Measurements from ENCODE around the gene POU6F1. TPM values are rescaled to one million over a fixed set of nuclear protein-coding genes. Genes with fewer than 3 reads are reported as not detected.
A peak's percentile ranks its signal among the peaks of the same experiment; 100 is the strongest.
"Not testable (repeated sequence)": the region's sequence is repeated elsewhere in the genome, so short reads cannot be mapped to it uniquely, and the experiment has no call there.

POU6F1 gene
- polyA plus RNA-seq (2011; rRNA removed) (2.5 and 4.7 TPM in 2 replicates), polyA minus RNA-seq (2011; rRNA and poly(A)+ RNA removed) (2.5 and 3.7 TPM in 2 replicates)

GRCh38 chr12:51217968-51218606 is at the start of gene POU6F1:
POU6F1 (minus strand) TSS chr12:51218062; CDS start chr12:51206836, 11,226 bp downstream.
- Histone ChIP-seq H3K4me3 (ENCODE audit: low read depth, low read length) (peak within 1 kb of the TSS; percentile 72), H3K27me3 (ENCODE audit: control insufficient read depth, insufficient read depth, low read length) (no peaks in the 10 kb centered on the region), H3K36me3 (ENCODE audit: control insufficient read depth, insufficient read depth, low read length) (peaks cover 2% of the 10 kb centered on the region; the same call in 1 of the 2 replicates)
- ChIA-PET POLR2A (interaction anchor here (1.3 kb wide), 1 partner anchor 20 kb away, joined by 22 read pairs; the partner anchor contains the start of gene DAZAP2), CTCF (interaction anchor here (0.6 to 2.5 kb wide), 16 partner anchors 8 to 1272 kb away, joined by 3 to 28 read pairs (median 4); partner anchors contain the start of gene DAZAP2)
- DNase-seq (ENCODE audit: low read depth) = no peak
- TF ChIP-seq CTCF (IDR thresholded peaks at IDR 0.05; ENCODE audit: insufficient read depth, low read depth, low read length) = peak; percentile 72

- no peak overlapping the region for H3K4me3 ChIP-seq (ENCODE audit: low read depth, low read length)
- ChIA-PET POLR2A (no interaction called here), CTCF (interaction anchor here (0.6 kb wide), 1 partner anchor 622 kb away, joined by 3 read pairs; no protein-coding TSS in a partner anchor)
- H3K27me3 ChIP-seq (ENCODE audit: control insufficient read depth, insufficient read depth, low read length) = no peaks in the 10 kb centered on the region
- no peak for TF ChIP-seq CTCF (IDR thresholded peaks at IDR 0.05; ENCODE audit: insufficient read depth, low read depth, low read length)
- H3K36me3 ChIP-seq (ENCODE audit: control insufficient read depth, insufficient read depth, low read length) = no peaks in the 10 kb centered on the region; the same call in 1 of the 2 replicates
- DNase-seq (ENCODE audit: low read depth) = no peak
These were observed 47.2 kb upstream of the POU6F1 start for GRCh38 chr12:51265024-51265423.

- CTCF ChIA-PET = interaction anchor here (0.6 to 1.4 kb wide), 2 partner anchors 11 to 621 kb away, joined by 3 read pairs; no protein-coding TSS in a partner anchor
These were observed 46.4 kb upstream of the POU6F1 start for GRCh38 chr12:51264297-51264696.

GRCh38 chr12:51263341-51263740 is 45.5 kb upstream of the POU6F1 start:
- TF ChIP-seq CTCF (IDR thresholded peaks at IDR 0.05; ENCODE audit: insufficient read depth, low read depth, low read length) = no peak
- Histone ChIP-seq H3K36me3 (ENCODE audit: control insufficient read depth, insufficient read depth, low read length) (no peaks in the 10 kb centered on the region; the same call in 1 of the 2 replicates), H3K4me3 (ENCODE audit: low read depth, low read length) (no peak overlapping the region), H3K27me3 (ENCODE audit: control insufficient read depth, insufficient read depth, low read length) (no peaks in the 10 kb centered on the region)
- CTCF ChIA-PET = interaction anchor here (0.6 to 1.9 kb wide), 6 partner anchors 10 to 1801 kb away, joined by 3 to 18 read pairs (median 3); no protein-coding TSS in a partner anchor
- POLR2A ChIA-PET = no interaction called here
- DNase-seq (ENCODE audit: low read depth) = no peak

More at GRCh38 chr12:51264297-51264696, 46.4 kb upstream of the POU6F1 start:
- POLR2A ChIA-PET = no interaction called here
- TF ChIP-seq CTCF (IDR thresholded peaks at IDR 0.05; ENCODE audit: insufficient read depth, low read depth, low read length) = no peak
- Histone ChIP-seq H3K4me3 (ENCODE audit: low read depth, low read length) (no peak overlapping the region), H3K27me3 (ENCODE audit: control insufficient read depth, insufficient read depth, low read length) (no peaks in the 10 kb centered on the region), H3K36me3 (ENCODE audit: control insufficient read depth, insufficient read depth, low read length) (no peaks in the 10 kb centered on the region; the same call in 1 of the 2 replicates)
- no peak for DNase-seq (ENCODE audit: low read depth)

- no peak for DNase-seq (ENCODE audit: low read depth)
- H3K27me3 ChIP-seq (ENCODE audit: control insufficient read depth, insufficient read depth, low read length) = no peaks in the 10 kb centered on the region
- CTCF ChIA-PET = interaction anchor here (0.6 to 1.9 kb wide), 7 partner anchors 10 to 1801 kb away, joined by 3 to 18 read pairs (median 3); no protein-coding TSS in a partner anchor
- no peaks in the 10 kb centered on the region; the same call in 1 of the 2 replicates for H3K36me3 ChIP-seq (ENCODE audit: control insufficient read depth, insufficient read depth, low read length)
- TF ChIP-seq CTCF (IDR thresholded peaks at IDR 0.05; ENCODE audit: insufficient read depth, low read depth, low read length) = peak; percentile 58
- no peak overlapping the region for H3K4me3 ChIP-seq (ENCODE audit: low read depth, low read length)
- POLR2A ChIA-PET = no interaction called here
These were observed 44.9 kb upstream of the POU6F1 start for GRCh38 chr12:51262758-51263177.

GRCh38 chr12:51259600-51259999 is 41.7 kb upstream of the POU6F1 start:
- H3K27me3 ChIP-seq (ENCODE audit: control insufficient read depth, insufficient read depth, low read length); DNase-seq (ENCODE audit: low read depth); CTCF ChIA-PET; H3K36me3 ChIP-seq (ENCODE audit: control insufficient read depth, insufficient read depth, low read length); POLR2A ChIA-PET; H3K4me3 ChIP-seq (ENCODE audit: low read depth, low read length): not testable (repeated sequence)

Data from BJ (cell line).